PFSK-1 (cell line): ENCODE measurements around the gene RCVRN.

ENCODE experiments used
- POLR2AphosphoS5 ChIP-seq: IDR thresholded peaks from 2 replicates; pipeline ENCODE4 v1.6.1; 2012; ENCODE audit warnings: low read depth, mild to moderate bottlenecking, control low read depth, low read length, moderate library complexity
- TAF1 ChIP-seq: IDR thresholded peaks from 2 replicates; pipeline ENCODE4 v1.6.1; 2012; ENCODE audit warnings: low read length, control low read depth, borderline replicate concordance; ENCODE audit not compliant: insufficient read depth
- TF ChIP-seq, protein P1 (sequence below), 2 experiments: IDR thresholded peaks; 2 replicates each; pipeline versions ENCODE4 v1.6.1 to v1.8.0; 2011 to 2012; ENCODE audit warnings: low read depth in 2 of 2, low read length in 2 of 2, control low read depth in 1 of 2, inconsistent platforms in 1 of 2, mild to moderate bottlenecking in 1 of 2, moderate library complexity in 1 of 2; ENCODE audit not compliant: insufficient read depth in 1 of 2

DNA sequence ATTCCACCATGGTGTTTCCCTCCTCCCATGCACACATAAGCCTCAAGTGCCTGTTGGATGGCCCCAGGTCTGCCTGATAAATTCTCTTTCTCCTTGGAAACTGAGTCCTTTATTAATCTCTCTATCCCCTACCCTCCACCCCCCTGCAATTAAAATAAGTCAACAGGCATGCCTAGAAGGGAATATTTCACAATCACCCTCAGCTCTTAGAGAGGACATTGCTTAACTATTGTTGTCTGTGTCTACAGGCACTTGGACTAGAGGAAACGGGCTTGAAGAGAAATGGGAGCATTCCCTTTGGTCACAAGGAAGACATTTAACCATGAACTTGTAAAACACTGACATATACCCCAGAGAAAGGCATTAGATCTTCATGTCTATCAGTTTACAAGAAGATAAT is 39.5 kb downstream of the RCVRN start:
- no peak for TF ChIP-seq POLR2AphosphoS5
- TF ChIP-seq, protein P1, sequence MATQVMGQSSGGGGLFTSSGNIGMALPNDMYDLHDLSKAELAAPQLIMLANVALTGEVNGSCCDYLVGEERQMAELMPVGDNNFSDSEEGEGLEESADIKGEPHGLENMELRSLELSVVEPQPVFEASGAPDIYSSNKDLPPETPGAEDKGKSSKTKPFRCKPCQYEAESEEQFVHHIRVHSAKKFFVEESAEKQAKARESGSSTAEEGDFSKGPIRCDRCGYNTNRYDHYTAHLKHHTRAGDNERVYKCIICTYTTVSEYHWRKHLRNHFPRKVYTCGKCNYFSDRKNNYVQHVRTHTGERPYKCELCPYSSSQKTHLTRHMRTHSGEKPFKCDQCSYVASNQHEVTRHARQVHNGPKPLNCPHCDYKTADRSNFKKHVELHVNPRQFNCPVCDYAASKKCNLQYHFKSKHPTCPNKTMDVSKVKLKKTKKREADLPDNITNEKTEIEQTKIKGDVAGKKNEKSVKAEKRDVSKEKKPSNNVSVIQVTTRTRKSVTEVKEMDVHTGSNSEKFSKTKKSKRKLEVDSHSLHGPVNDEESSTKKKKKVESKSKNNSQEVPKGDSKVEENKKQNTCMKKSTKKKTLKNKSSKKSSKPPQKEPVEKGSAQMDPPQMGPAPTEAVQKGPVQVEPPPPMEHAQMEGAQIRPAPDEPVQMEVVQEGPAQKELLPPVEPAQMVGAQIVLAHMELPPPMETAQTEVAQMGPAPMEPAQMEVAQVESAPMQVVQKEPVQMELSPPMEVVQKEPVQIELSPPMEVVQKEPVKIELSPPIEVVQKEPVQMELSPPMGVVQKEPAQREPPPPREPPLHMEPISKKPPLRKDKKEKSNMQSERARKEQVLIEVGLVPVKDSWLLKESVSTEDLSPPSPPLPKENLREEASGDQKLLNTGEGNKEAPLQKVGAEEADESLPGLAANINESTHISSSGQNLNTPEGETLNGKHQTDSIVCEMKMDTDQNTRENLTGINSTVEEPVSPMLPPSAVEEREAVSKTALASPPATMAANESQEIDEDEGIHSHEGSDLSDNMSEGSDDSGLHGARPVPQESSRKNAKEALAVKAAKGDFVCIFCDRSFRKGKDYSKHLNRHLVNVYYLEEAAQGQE (IDR thresholded peaks at IDR 0.05; ENCODE audit: insufficient read depth in 1 of 2, low read depth in 2 of 2, low read length in 2 of 2), result no peak
- TF ChIP-seq TAF1, result no peak
